ENCODE measurements around the gene SLC34A1.

Gene SLC34A1

DNA sequence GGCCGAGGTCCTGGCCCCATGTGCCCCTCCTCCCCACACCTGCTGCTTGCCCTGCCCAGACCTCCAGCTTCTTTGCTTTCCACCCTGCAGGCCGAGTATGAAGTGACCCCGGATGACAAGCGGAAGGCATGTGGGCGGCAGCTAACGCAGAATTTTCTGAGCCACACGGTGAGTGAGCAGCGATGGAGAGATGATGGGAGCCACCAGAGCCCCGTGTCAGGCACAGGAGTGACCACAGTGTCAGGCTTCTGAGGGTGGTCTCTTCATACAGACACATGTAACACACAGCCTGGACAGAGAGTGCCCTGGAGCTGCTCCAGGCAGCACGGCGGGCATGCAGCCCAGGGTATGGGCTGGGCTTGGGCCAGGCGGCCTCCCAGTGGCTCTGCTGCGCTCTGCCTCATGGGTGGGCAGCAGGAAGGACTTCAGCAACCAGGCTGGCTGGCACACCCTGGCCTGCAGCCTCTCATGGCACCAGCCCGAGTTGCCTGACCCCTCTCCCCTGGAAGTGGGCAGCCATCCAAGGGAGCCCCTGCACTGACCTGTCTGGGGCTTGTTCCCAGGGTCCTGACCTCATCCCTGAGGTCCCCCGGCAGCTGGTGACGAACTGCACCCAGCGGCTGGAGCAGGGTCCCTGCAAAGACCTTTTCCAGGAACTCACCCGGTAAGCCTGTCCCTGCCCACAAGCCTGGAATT lies 48.1 kb downstream of the SLC34A1 start (continued):
- TF ChIP-seq ZNF514 (tag by site-specific recombination; IDR thresholded peaks at IDR 0.05) (no peak), KLF1 (tag by site-specific recombination; IDR thresholded peaks at IDR 0.05) (no peak)

DNA sequence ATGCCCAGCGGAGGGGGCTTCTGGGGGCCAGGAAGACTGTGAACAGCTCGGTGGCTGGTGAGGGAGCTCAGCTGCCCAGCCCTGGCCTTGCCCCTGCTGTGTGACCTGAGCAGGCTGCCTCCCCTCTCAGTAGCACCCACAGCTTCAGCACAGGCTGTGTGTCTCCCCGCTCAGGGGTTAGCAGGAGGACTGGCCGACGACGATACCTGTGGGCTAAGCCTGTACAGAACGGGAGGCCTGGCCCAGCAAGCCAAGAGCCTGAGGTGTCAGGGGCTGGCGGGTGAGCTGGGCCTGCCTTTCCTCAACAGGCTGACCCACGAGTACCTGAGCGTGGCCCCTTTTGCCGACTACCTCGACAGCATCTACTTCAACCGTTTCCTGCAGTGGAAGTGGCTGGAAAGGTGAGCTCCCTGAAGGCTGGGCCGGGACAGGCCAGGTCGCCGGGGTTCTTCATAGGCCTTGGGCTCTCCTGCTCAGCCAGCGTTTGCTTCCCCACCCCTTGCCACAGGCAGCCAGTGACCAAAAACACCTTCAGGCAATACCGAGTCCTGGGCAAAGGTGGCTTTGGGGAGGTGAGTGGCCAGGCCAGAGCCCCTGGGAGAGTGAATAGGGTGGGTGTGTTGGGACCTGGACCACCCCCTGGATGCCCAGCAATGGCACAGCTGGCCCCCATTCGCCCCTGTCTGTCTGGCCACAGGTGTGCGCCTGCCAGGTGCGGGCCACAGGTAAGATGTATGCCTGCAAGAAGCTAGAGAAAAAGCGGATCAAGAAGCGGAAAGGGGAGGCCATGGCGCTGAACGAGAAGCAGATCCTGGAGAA lies 48.8 kb downstream of the SLC34A1 start:
- no peaks in the 10 kb centered on the region for H3K4me1 ChIP-seq (ENCODE audit: control insufficient read depth, insufficient read depth, low read length)
- POLR2A ChIA-PET = interaction anchor here (3.7 to 3.9 kb wide), 2 partner anchors 9 to 13 kb away, joined by 10 to 17 read pairs; partner anchors contain the start of gene PRR7
- H3K36me3 ChIP-seq (ENCODE audit: control insufficient read depth in 2 of 2, insufficient read depth in 1 of 2, low read length in 2 of 2) = peaks cover 9 to 91% of the 10 kb centered on the region in 2 experiments
- TF ChIP-seq, protein P1, sequence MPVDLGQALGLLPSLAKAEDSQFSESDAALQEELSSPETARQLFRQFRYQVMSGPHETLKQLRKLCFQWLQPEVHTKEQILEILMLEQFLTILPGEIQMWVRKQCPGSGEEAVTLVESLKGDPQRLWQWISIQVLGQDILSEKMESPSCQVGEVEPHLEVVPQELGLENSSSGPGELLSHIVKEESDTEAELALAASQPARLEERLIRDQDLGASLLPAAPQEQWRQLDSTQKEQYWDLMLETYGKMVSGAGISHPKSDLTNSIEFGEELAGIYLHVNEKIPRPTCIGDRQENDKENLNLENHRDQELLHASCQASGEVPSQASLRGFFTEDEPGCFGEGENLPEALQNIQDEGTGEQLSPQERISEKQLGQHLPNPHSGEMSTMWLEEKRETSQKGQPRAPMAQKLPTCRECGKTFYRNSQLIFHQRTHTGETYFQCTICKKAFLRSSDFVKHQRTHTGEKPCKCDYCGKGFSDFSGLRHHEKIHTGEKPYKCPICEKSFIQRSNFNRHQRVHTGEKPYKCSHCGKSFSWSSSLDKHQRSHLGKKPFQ (tag by site-specific recombination; IDR thresholded peaks at IDR 0.05) = no peak
- TF ChIP-seq, protein P2, sequence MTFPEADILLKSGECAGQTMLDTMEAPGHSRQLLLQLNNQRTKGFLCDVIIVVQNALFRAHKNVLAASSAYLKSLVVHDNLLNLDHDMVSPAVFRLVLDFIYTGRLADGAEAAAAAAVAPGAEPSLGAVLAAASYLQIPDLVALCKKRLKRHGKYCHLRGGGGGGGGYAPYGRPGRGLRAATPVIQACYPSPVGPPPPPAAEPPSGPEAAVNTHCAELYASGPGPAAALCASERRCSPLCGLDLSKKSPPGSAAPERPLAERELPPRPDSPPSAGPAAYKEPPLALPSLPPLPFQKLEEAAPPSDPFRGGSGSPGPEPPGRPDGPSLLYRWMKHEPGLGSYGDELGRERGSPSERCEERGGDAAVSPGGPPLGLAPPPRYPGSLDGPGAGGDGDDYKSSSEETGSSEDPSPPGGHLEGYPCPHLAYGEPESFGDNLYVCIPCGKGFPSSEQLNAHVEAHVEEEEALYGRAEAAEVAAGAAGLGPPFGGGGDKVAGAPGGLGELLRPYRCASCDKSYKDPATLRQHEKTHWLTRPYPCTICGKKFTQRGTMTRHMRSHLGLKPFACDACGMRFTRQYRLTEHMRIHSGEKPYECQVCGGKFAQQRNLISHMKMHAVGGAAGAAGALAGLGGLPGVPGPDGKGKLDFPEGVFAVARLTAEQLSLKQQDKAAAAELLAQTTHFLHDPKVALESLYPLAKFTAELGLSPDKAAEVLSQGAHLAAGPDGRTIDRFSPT (tag by site-specific recombination; IDR thresholded peaks at IDR 0.05) = no peak
- TF ChIP-seq ZNF501 (tag by site-specific recombination; IDR thresholded peaks at IDR 0.05) (no peak), SCRT2 (tag by site-specific recombination; IDR thresholded peaks at IDR 0.05) (no peak), ZNF174 (tag by site-specific recombination; IDR thresholded peaks at IDR 0.05) (no peak), SP3 (tag by site-specific recombination; IDR thresholded peaks at IDR 0.05) (no peak), KLF16 (tag by site-specific recombination; IDR thresholded peaks at IDR 0.05) (no peak), SCRT1 (tag by site-specific recombination; IDR thresholded peaks at IDR 0.05; ENCODE audit: borderline replicate concordance) (no peak), IKZF3 (tag by site-specific recombination; IDR thresholded peaks at IDR 0.05) (no peak), ZNF747 (tag by site-specific recombination; IDR thresholded peaks at IDR 0.05) (no peak), ZNF221 (tag by site-specific recombination; IDR thresholded peaks at IDR 0.05; ENCODE audit: borderline replicate concordance) (no peak), ZNF324 (tag by site-specific recombination; IDR thresholded peaks at IDR 0.05) (no peak)
- TF ChIP-seq, protein P3, sequence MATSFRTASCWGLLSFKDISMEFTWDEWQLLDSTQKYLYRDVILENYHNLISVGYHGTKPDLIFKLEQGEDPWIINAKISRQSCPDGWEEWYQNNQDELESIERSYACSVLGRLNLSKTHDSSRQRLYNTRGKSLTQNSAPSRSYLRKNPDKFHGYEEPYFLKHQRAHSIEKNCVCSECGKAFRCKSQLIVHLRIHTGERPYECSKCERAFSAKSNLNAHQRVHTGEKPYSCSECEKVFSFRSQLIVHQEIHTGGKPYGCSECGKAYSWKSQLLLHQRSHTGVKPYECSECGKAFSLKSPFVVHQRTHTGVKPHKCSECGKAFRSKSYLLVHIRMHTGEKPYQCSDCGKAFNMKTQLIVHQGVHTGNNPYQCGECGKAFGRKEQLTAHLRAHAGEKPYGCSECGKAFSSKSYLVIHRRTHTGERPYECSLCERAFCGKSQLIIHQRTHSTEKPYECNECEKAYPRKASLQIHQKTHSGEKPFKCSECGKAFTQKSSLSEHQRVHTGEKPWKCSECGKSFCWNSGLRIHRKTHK (tag by site-specific recombination; IDR thresholded peaks at IDR 0.05) = no peak
- TF ChIP-seq, protein P4, sequence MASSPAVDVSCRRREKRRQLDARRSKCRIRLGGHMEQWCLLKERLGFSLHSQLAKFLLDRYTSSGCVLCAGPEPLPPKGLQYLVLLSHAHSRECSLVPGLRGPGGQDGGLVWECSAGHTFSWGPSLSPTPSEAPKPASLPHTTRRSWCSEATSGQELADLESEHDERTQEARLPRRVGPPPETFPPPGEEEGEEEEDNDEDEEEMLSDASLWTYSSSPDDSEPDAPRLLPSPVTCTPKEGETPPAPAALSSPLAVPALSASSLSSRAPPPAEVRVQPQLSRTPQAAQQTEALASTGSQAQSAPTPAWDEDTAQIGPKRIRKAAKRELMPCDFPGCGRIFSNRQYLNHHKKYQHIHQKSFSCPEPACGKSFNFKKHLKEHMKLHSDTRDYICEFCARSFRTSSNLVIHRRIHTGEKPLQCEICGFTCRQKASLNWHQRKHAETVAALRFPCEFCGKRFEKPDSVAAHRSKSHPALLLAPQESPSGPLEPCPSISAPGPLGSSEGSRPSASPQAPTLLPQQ (tag by site-specific recombination; IDR thresholded peaks at IDR 0.05) = no peak
- TF ChIP-seq, protein P5, sequence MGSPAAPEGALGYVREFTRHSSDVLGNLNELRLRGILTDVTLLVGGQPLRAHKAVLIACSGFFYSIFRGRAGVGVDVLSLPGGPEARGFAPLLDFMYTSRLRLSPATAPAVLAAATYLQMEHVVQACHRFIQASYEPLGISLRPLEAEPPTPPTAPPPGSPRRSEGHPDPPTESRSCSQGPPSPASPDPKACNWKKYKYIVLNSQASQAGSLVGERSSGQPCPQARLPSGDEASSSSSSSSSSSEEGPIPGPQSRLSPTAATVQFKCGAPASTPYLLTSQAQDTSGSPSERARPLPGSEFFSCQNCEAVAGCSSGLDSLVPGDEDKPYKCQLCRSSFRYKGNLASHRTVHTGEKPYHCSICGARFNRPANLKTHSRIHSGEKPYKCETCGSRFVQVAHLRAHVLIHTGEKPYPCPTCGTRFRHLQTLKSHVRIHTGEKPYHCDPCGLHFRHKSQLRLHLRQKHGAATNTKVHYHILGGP (tag by site-specific recombination; IDR thresholded peaks at IDR 0.05) = no peak
- no peak overlapping the region for H3K27ac ChIP-seq (ENCODE audit: extremely low read depth, low read depth, low read length)
- H3K9me3 ChIP-seq (ENCODE audit: control insufficient read depth, insufficient read depth, low read depth, low read length) = no peaks in the 10 kb centered on the region
- CTCF ChIA-PET = interaction anchor here (0.7 kb wide), 1 partner anchor 62 kb away, joined by 3 read pairs; no protein-coding TSS in a partner anchor
- no peak overlapping the region for H3K4me3 ChIP-seq (ENCODE audit: low read depth, low read length)

Data from HEK293 (cell line).